NCI-H187 treated with DMSO at 0.1 percent for 48 hours (cell line): Measurements from ENCODE around the gene CD163L1.

Experiments
- DNase-seq: peaks from one replicate; lab custom pipeline; 2025; lab: John Stamatoyannopoulos, UW

Gene CD163L1

DNA sequence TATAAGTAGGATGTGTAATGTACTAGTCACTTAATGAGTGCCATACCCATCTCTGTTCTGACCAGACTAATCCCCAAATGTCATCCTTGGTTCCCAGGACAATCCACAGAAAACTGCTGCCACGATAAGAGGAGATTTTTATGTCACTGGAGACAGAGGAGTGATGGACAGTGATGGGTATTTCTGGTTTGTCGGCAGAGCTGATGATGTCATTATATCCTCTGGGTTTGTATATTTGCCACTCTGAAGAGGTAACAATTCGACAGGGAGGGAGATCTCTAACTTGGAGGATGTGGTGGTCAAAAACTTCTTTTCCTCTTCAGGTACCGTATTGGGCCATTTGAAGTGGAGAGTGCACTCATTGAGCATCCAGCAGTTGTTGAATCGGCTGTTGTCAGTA lies 119.8 kb downstream of the CD163L1 start:
- DNase-seq: no peak

DNA sequence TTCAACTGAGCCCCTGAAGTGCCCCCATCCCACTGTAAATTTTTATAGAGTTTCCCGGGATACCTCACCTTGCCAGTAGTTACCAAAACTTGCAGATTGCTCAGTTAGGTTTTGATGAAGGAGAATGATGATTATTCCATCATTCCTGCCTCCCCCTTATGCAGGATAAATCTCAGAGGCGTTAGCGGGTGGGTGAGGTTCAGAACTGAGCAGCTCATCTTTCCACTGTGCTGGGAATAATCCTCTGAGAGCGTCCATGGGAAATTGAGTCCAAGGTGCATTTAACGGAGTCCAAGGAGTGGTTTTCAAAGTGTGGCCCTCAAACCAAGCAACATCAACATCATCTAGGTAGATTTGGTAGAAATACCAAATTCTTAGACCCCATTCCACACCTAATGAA lies 121.4 kb downstream of the CD163L1 start:
- no peak for DNase-seq

DNA sequence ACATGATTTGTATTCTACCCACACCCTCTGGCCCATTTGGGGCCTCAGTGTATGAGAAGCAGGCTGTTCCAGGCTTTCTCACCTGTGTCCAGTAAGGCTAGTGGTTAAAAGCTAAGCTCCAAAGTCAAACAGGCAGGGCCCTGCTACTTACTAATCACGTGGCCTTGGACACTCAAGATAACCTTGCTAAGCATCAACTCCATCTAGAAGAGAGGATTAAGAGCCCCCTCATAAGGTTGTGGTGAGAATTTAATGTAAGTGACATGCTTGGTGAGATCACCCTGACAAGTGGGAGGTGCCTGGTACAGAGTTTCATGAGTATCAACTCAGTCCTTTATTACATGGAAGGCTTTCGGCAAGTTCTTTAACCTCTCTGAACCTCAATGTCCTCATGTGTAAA lies 122.3 kb downstream of the CD163L1 start:
- DNase-seq: no peak

DNA sequence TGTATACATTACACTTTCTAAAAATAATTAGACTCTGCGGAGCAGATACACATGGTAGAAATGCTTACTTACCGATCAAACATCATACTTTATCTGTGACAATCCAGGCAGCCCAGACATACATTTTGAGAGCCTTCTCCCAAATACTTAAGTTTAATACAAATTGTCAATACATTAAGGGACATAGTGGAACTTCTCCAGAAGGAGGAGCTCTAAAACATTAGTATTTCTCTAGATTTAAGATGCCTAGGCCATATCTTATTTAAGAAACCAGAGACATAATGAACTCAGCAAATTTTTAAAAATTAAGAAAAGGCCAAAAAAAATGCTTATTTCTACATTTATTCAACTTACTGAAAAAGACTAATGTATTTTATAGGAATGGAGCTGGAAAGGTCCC lies 124.0 kb downstream of the CD163L1 start:
- no peak for DNase-seq

DNA sequence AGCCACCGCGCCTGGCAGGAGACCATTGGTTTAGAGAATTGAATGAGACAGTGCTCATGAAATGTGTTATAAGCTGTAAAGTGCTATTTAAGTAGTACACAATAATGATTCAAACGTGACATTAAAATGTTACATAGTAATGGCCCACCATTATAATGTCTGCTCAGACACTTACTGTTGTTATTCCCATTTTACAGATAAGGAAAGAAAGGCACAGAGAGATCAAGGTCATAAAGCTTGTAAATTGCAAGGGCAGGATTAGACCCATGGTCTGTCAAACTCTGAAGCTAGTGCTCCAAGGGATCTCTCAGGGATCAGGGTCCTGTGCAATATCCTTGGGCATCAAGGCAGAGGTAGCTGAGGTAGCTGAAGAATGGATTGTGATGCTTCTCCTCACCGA lies 133.9 kb downstream of the CD163L1 start:
- DNase-seq: no peak
